K562 (cell line): ENCODE measurements around the gene ZNF441. TPM values are rescaled to one million over a fixed set of nuclear protein-coding genes. Genes with fewer than 3 reads are reported as not detected.

ENCODE experiments used
- GABPB1 ChIP-seq: sonication (generic); formaldehyde crosslinking; IDR thresholded peaks from 2 replicates; pipeline ENCODE4 v1.8.0; 2022; ENCODE audit warnings: mild to moderate bottlenecking, missing genetic modification reagents
- RCOR1 ChIP-seq, 2 experiments: IDR thresholded peaks; 2 replicates each; pipeline ENCODE4 v1.6.1; 2012; ENCODE audit warnings: low read depth in 2 of 2, low read length in 2 of 2, borderline replicate concordance in 1 of 2, improper control_type of control experiment in 1 of 2
- TAF9B ChIP-seq: fragments of 450-650 bp; IDR thresholded peaks from 2 replicates; pipeline ENCODE4 v1.6.1; 2018; ENCODE audit warnings: mild to moderate bottlenecking; ENCODE audit not compliant: partially characterized antibody
- TARDBP ChIP-seq: fragments of 450-650 bp; IDR thresholded peaks from 2 replicates; pipeline ENCODE4 v1.6.1; 2016
- XRCC3 ChIP-seq: fragments of 450-650 bp; IDR thresholded peaks from 2 replicates; pipeline ENCODE4 v1.6.1; 2017; ENCODE audit warnings: mild to moderate bottlenecking, moderate library complexity
- ZFP30 ChIP-seq: fragments of 250-450 bp; sonication (Bioruptor Pico); IDR thresholded peaks from 2 replicates; pipeline ENCODE4 v1.8.0; 2022; ENCODE audit warnings: moderate library complexity, mild to moderate bottlenecking, inconsistent platforms, borderline replicate concordance
- polyA plus RNA-seq, 8 experiments: library from polyadenylated mRNA; depleted of rRNA in 4 of 8; stranded (reverse) in 5 of 8; unstranded in 3 of 8; fragments of >200 nt; fragmentation: Nextera tagmentation in 2 of 8; fragmentation: Illumina TruSeq in 1 of 8; extraction: Ambion mirVana in 2 of 8; extraction: Trizol in 1 of 8; gene quantifications; 2 replicates each; pipeline versions ENCODE4 v1.2.1 to v1.2.3, GENCODE V29; 2011 to 2014; ENCODE audit warnings: inconsistent platforms in 1 of 8, missing spikeins in 1 of 8
- total RNA-seq, 7 experiments: library from RNA; depleted of rRNA in 6 of 7; stranded (reverse); fragments of >200 nt in 6 of 7; fragmentation: Illumina TruSeq in 2 of 7; extraction: Trizol in 2 of 7; gene quantifications; 2 replicates each; pipeline versions ENCODE4 v1.2.1 to v1.2.3, GENCODE V29; 2011 to 2021; ENCODE audit warnings: low replicate concordance in 1 of 7
- TF ChIP-seq, protein P1 (sequence below): fragments of 250-450 bp; sonication (Bioruptor Pico); IDR thresholded peaks from 2 replicates; pipeline ENCODE4 v1.8.0; 2022; ENCODE audit warnings: inconsistent platforms
- TF ChIP-seq, protein P2 (sequence below): fragments of 450-650 bp; formaldehyde crosslinking; IDR thresholded peaks from 2 replicates; pipeline ENCODE4 v1.4.0; 2020; ENCODE audit warnings: mild to moderate bottlenecking, moderate library complexity
- TF ChIP-seq, protein P3 (sequence below): sonication (generic); formaldehyde crosslinking; IDR thresholded peaks from 2 replicates; pipeline ENCODE4 v1.8.1; 2023; ENCODE audit warnings: mild to moderate bottlenecking, missing genetic modification reagents
- TF ChIP-seq, protein P4 (sequence below): fragments of 450-650 bp; IDR thresholded peaks from 2 replicates; pipeline ENCODE4 v1.6.1; 2016; ENCODE audit warnings: mild to moderate bottlenecking, moderate library complexity

The ZNF441 gene
- total and polyA plus RNA-seq, 9 of the 15 experiments (the other 6 are each of a cell fraction or from before 2014, with no cell fraction given) = 1.9 to 14.0 (median 7.8) TPM

DNA sequence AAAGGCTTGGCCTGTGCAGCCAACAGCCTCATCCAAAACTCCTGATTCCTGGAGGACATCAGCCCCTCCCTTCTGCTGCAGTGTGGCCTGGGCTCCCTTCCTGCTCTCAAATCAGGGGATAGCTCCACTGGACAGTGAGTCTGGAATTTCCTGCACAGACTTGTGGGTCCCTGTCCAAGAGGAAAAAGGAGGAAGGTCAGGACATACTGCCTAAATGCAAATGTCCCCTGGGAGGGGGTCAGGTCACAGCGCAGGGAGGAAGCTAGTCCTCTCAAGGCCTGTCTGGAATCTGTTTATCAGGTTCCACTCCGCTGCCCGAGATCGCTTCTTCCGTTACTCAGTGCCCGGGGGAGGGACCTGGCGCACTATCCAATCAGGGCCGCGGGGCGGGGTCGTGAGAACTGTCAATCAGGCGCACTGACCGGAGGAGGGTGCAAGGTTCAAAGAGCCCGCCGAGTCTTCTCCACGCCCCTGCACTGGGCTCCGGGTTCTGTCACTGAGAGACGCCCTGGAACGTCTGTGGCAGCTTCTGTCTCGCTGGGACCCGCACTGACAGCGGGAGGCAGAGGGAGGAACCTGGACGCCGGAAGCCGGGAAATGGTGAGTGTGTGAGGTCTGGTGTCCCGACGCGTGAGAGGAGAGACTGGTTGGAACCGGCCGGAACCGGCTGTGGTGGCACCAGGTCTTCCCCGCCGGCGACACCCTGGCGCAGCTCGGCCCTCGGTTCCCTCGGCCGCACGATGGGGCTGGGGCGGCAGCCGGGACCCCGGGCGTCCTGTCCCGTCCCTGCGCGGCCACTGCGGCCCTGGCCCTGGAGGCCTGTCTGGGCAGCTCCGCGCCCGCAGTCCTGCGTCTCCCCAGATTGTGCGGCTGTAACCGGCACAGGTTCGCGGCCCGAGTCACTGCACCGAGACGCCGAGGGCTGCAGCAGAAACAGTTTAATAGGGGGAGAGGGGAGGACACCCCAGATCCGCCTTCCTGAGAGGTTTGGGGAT lies at the start of gene ZNF441 (continued):
- TF ChIP-seq GABPB1 (peak; percentile 85), ZFP30 (no peak), RCOR1 (IDR thresholded peaks at IDR 0.05; ENCODE audit: borderline replicate concordance in 1 of 2, low read depth in 2 of 2, low read length in 2 of 2) (peak in 1 of 2 experiments; percentile 7; a peak in 1 of 4 replicates), TAF9B (no peak), XRCC3 (no peak), TARDBP (no peak)
- TF ChIP-seq, protein P1, sequence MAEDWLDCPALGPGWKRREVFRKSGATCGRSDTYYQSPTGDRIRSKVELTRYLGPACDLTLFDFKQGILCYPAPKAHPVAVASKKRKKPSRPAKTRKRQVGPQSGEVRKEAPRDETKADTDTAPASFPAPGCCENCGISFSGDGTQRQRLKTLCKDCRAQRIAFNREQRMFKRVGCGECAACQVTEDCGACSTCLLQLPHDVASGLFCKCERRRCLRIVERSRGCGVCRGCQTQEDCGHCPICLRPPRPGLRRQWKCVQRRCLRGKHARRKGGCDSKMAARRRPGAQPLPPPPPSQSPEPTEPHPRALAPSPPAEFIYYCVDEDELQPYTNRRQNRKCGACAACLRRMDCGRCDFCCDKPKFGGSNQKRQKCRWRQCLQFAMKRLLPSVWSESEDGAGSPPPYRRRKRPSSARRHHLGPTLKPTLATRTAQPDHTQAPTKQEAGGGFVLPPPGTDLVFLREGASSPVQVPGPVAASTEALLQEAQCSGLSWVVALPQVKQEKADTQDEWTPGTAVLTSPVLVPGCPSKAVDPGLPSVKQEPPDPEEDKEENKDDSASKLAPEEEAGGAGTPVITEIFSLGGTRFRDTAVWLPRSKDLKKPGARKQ = no peak
- TF ChIP-seq, protein P2, sequence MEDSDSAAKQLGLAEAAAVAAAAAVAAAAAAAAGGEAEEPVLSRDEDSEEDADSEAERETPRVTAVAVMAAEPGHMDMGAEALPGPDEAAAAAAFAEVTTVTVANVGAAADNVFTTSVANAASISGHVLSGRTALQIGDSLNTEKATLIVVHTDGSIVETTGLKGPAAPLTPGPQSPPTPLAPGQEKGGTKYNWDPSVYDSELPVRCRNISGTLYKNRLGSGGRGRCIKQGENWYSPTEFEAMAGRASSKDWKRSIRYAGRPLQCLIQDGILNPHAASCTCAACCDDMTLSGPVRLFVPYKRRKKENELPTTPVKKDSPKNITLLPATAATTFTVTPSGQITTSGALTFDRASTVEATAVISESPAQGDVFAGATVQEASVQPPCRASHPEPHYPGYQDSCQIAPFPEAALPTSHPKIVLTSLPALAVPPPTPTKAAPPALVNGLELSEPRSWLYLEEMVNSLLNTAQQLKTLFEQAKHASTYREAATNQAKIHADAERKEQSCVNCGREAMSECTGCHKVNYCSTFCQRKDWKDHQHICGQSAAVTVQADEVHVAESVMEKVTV = no peak
- TF ChIP-seq, protein P3, sequence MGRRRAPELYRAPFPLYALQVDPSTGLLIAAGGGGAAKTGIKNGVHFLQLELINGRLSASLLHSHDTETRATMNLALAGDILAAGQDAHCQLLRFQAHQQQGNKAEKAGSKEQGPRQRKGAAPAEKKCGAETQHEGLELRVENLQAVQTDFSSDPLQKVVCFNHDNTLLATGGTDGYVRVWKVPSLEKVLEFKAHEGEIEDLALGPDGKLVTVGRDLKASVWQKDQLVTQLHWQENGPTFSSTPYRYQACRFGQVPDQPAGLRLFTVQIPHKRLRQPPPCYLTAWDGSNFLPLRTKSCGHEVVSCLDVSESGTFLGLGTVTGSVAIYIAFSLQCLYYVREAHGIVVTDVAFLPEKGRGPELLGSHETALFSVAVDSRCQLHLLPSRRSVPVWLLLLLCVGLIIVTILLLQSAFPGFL = no peak
- TF ChIP-seq, protein P4, sequence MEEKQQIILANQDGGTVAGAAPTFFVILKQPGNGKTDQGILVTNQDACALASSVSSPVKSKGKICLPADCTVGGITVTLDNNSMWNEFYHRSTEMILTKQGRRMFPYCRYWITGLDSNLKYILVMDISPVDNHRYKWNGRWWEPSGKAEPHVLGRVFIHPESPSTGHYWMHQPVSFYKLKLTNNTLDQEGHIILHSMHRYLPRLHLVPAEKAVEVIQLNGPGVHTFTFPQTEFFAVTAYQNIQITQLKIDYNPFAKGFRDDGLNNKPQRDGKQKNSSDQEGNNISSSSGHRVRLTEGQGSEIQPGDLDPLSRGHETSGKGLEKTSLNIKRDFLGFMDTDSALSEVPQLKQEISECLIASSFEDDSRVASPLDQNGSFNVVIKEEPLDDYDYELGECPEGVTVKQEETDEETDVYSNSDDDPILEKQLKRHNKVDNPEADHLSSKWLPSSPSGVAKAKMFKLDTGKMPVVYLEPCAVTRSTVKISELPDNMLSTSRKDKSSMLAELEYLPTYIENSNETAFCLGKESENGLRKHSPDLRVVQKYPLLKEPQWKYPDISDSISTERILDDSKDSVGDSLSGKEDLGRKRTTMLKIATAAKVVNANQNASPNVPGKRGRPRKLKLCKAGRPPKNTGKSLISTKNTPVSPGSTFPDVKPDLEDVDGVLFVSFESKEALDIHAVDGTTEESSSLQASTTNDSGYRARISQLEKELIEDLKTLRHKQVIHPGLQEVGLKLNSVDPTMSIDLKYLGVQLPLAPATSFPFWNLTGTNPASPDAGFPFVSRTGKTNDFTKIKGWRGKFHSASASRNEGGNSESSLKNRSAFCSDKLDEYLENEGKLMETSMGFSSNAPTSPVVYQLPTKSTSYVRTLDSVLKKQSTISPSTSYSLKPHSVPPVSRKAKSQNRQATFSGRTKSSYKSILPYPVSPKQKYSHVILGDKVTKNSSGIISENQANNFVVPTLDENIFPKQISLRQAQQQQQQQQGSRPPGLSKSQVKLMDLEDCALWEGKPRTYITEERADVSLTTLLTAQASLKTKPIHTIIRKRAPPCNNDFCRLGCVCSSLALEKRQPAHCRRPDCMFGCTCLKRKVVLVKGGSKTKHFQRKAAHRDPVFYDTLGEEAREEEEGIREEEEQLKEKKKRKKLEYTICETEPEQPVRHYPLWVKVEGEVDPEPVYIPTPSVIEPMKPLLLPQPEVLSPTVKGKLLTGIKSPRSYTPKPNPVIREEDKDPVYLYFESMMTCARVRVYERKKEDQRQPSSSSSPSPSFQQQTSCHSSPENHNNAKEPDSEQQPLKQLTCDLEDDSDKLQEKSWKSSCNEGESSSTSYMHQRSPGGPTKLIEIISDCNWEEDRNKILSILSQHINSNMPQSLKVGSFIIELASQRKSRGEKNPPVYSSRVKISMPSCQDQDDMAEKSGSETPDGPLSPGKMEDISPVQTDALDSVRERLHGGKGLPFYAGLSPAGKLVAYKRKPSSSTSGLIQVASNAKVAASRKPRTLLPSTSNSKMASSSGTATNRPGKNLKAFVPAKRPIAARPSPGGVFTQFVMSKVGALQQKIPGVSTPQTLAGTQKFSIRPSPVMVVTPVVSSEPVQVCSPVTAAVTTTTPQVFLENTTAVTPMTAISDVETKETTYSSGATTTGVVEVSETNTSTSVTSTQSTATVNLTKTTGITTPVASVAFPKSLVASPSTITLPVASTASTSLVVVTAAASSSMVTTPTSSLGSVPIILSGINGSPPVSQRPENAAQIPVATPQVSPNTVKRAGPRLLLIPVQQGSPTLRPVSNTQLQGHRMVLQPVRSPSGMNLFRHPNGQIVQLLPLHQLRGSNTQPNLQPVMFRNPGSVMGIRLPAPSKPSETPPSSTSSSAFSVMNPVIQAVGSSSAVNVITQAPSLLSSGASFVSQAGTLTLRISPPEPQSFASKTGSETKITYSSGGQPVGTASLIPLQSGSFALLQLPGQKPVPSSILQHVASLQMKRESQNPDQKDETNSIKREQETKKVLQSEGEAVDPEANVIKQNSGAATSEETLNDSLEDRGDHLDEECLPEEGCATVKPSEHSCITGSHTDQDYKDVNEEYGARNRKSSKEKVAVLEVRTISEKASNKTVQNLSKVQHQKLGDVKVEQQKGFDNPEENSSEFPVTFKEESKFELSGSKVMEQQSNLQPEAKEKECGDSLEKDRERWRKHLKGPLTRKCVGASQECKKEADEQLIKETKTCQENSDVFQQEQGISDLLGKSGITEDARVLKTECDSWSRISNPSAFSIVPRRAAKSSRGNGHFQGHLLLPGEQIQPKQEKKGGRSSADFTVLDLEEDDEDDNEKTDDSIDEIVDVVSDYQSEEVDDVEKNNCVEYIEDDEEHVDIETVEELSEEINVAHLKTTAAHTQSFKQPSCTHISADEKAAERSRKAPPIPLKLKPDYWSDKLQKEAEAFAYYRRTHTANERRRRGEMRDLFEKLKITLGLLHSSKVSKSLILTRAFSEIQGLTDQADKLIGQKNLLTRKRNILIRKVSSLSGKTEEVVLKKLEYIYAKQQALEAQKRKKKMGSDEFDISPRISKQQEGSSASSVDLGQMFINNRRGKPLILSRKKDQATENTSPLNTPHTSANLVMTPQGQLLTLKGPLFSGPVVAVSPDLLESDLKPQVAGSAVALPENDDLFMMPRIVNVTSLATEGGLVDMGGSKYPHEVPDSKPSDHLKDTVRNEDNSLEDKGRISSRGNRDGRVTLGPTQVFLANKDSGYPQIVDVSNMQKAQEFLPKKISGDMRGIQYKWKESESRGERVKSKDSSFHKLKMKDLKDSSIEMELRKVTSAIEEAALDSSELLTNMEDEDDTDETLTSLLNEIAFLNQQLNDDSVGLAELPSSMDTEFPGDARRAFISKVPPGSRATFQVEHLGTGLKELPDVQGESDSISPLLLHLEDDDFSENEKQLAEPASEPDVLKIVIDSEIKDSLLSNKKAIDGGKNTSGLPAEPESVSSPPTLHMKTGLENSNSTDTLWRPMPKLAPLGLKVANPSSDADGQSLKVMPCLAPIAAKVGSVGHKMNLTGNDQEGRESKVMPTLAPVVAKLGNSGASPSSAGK = peak; percentile 79
